Stomach (tissue), 4 donors: Measurements from ENCODE around the gene BCCIP.

Source experiments
- EP300 ChIP-seq: sonication (generic); formaldehyde crosslinking; IDR thresholded peaks from one replicate; pipeline ENCODE4 v1.6.1; 2017; ENCODE audit warnings: antibody characterized with exemption
- POLR2A ChIP-seq, 4 donors: fragments of 450-650 bp; IDR thresholded peaks; one replicate each; pipeline ENCODE4 v1.6.1; 2016; ENCODE audit warnings: antibody characterized with exemption in 4 of 4, control low read depth in 2 of 4, mild to moderate bottlenecking in 1 of 4, moderate library complexity in 1 of 4
- POLR2AphosphoS5 ChIP-seq, 3 donors: sonication (generic); formaldehyde crosslinking; IDR thresholded peaks; one replicate each; pipeline ENCODE4 v1.6.1; 2016; ENCODE audit warnings: antibody characterized with exemption in 3 of 3
- TF ChIP-seq, protein P1 (sequence below), 7 experiments: fragments of 450-650 bp in 4 of 7; fragments of 200-600 bp in 3 of 7; sonication (generic) in 3 of 7; IDR thresholded peaks; one replicate each; pipeline ENCODE4 v1.5.1; 2016 to 2019; ENCODE audit warnings: antibody characterized with exemption in 7 of 7, control low read depth in 2 of 7, mild to moderate bottlenecking in 1 of 7

DNA sequence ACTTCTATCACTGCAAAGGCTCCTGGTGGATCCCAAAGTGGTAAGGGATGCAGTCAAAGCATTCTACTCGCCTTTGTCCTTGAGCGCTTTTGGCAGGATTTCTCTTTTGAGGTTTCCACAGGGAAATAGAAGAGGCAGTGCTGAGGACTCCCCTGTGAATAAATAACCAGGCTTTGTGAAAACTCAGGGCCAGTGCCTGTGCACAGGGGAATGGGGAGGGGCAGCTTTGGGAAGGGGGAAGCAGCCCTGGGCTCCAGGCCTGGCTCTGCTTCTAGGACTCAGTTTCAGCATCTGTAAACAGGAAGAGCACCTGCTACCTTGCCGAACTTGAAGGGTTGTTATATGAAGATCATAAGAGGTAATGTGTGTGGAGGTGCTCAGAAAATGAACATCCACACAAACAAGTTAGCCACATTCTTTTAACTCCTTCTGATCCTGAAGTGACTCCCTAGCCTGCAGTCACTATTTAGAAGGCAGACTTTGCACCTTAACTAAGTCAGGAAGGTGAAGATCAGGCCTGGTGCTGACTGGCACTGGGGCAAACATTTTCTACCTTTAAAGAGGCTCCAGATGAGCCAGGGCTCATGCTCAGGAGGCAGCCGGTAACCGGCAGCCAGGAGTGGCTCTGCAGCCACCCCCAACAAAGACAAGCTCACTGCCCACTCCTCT, 25.2 kb upstream of the BCCIP start:
- TF ChIP-seq EP300 (no peak), POLR2AphosphoS5 (IDR thresholded peaks at IDR 0.05) (no peak), POLR2A (IDR thresholded peaks at IDR 0.05) (no peak)
- TF ChIP-seq, protein P1, sequence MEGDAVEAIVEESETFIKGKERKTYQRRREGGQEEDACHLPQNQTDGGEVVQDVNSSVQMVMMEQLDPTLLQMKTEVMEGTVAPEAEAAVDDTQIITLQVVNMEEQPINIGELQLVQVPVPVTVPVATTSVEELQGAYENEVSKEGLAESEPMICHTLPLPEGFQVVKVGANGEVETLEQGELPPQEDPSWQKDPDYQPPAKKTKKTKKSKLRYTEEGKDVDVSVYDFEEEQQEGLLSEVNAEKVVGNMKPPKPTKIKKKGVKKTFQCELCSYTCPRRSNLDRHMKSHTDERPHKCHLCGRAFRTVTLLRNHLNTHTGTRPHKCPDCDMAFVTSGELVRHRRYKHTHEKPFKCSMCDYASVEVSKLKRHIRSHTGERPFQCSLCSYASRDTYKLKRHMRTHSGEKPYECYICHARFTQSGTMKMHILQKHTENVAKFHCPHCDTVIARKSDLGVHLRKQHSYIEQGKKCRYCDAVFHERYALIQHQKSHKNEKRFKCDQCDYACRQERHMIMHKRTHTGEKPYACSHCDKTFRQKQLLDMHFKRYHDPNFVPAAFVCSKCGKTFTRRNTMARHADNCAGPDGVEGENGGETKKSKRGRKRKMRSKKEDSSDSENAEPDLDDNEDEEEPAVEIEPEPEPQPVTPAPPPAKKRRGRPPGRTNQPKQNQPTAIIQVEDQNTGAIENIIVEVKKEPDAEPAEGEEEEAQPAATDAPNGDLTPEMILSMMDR (IDR thresholded peaks at IDR 0.05) = no peak
